H1 (cell line): ENCODE data around the gene ZNF394. TPM values are rescaled to one million over a fixed set of nuclear protein-coding genes. Genes with fewer than 3 reads are reported as not detected.
A peak's percentile ranks its signal among the peaks of the same experiment; 100 is the strongest.

Source experiments
- ASH2L ChIP-seq: fragments of 200-600, 300-600 bp; sonication (generic); IDR thresholded peaks from one replicate; pipeline ENCODE4 v1.7.1; 2017; ENCODE audit warnings: low read length
- CTBP2 ChIP-seq: IDR thresholded peaks from 2 replicates; pipeline ENCODE4 v1.7.0; 2011; ENCODE audit warnings: borderline replicate concordance, mild to moderate bottlenecking, moderate library complexity, mixed read lengths, low read length; ENCODE audit not compliant: insufficient read depth, insufficient read length
- GABPA ChIP-seq: IDR thresholded peaks from 2 replicates; pipeline ENCODE4 v1.6.1; 2011; ENCODE audit warnings: mild to moderate bottlenecking, low read length, moderate library complexity, borderline replicate concordance; ENCODE audit not compliant: insufficient read depth
- NANOG ChIP-seq: IDR thresholded peaks from 2 replicates; pipeline ENCODE4 v1.6.1; 2011; ENCODE audit warnings: low read length, low read depth, mild to moderate bottlenecking, inconsistent platforms; ENCODE audit not compliant: insufficient read depth, poor library complexity, severe bottlenecking
- RFX5 ChIP-seq: IDR thresholded peaks from 2 replicates; pipeline ENCODE4 v1.6.1; 2011; ENCODE audit warnings: low read depth, low read length, improper control_type of control experiment, borderline replicate concordance
- RXRA ChIP-seq: IDR thresholded peaks from 2 replicates; pipeline ENCODE4 v1.6.1; 2011; ENCODE audit warnings: low read depth, mild to moderate bottlenecking, low read length, moderate library complexity; ENCODE audit not compliant: insufficient read depth
- SIRT6 ChIP-seq: IDR thresholded peaks from one replicate; pipeline ENCODE4 v1.7.1; 2012; ENCODE audit warnings: low read length, inconsistent platforms
- SRF ChIP-seq: IDR thresholded peaks from 2 replicates; pipeline ENCODE4 v1.6.1; 2011; ENCODE audit warnings: mild to moderate bottlenecking, low read depth, low read length, moderate library complexity
- SUZ12 ChIP-seq: fragments of 200-600 bp; sonication (generic); IDR thresholded peaks from 2 replicates; pipeline ENCODE4 v1.6.1; 2012; ENCODE audit warnings: mild to moderate bottlenecking, inconsistent platforms, low read length, moderate library complexity, mixed read lengths
- polyA plus RNA-seq, 7 experiments: library from polyadenylated mRNA; depleted of rRNA in 3 of 7; stranded (reverse) in 5 of 7; unstranded in 2 of 7; fragments of >200 nt in 5 of 7; fragments of 200-250 nt in 2 of 7; gene quantifications; 1 replicate in 5 of 7; 2 replicates in 1 of 7; 4 replicates in 1 of 7; pipeline versions ENCODE4 v1.2.1 to v1.2.3, GENCODE V29; 2011 to 2013; ENCODE audit warnings: missing spikeins in 2 of 7, mixed read lengths in 2 of 7
- total RNA-seq: library from RNA; stranded (reverse); fragmentation: NEBNext Ultra II Directional; extraction: Animal tissue kit (Norgen Biotek cat#: 25700); gene quantifications from 2 replicates; pipeline ENCODE4 v1.2.1, GENCODE V29; 2021
- TF ChIP-seq, protein P1 (sequence below): fragments of 300-600 bp; sonication (generic); IDR thresholded peaks from 2 replicates; pipeline ENCODE4 v1.7.1; 2012; ENCODE audit warnings: low read length, moderate library complexity, mild to moderate bottlenecking, inconsistent platforms; ENCODE audit not compliant: insufficient replicate concordance

ZNF394 gene
- total and polyA plus RNA-seq, 2 of the 8 experiments (the other 6 are each of a cell fraction or from before 2014, with no cell fraction given) = 6.6 to 19.3 TPM

DNA sequence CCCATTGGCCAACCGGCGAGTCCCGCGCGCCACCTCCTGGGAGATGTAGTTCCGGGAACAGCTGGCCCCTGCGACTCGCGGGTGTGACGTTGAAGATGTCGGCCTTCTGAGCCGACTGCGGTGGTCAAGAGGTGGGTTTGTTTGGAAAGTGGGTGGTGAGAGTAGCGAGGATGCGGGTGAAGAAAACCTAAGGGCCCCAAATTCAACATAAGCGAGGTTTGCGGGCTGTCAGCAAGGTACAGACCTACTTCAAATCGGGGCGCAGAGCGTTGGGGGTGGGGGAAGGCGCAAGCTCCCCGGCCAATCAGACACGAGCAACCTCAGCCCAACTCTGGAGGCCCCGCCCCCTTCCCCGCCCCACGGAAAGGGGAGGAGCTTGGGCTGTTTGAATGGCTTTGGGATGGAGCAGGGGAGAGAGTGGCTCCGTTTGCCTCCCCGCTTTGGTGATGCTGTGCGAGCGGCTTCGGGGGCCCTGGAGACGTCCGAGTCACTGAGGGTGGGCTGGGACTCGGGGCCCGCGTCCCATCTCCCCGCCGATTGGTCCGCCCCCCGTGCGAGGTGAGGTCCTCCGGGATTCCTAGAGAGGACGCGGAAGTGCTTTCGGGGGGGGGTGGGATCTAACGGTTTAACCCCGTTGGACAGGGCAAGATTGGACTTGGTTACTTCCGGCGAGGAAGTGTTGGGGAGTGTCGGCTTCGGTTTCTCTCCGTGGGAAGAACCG is 4.7 kb upstream of the ZNF394 start, which contains the start of gene ZKSCAN5 (continued):
- TF ChIP-seq, protein P1, sequence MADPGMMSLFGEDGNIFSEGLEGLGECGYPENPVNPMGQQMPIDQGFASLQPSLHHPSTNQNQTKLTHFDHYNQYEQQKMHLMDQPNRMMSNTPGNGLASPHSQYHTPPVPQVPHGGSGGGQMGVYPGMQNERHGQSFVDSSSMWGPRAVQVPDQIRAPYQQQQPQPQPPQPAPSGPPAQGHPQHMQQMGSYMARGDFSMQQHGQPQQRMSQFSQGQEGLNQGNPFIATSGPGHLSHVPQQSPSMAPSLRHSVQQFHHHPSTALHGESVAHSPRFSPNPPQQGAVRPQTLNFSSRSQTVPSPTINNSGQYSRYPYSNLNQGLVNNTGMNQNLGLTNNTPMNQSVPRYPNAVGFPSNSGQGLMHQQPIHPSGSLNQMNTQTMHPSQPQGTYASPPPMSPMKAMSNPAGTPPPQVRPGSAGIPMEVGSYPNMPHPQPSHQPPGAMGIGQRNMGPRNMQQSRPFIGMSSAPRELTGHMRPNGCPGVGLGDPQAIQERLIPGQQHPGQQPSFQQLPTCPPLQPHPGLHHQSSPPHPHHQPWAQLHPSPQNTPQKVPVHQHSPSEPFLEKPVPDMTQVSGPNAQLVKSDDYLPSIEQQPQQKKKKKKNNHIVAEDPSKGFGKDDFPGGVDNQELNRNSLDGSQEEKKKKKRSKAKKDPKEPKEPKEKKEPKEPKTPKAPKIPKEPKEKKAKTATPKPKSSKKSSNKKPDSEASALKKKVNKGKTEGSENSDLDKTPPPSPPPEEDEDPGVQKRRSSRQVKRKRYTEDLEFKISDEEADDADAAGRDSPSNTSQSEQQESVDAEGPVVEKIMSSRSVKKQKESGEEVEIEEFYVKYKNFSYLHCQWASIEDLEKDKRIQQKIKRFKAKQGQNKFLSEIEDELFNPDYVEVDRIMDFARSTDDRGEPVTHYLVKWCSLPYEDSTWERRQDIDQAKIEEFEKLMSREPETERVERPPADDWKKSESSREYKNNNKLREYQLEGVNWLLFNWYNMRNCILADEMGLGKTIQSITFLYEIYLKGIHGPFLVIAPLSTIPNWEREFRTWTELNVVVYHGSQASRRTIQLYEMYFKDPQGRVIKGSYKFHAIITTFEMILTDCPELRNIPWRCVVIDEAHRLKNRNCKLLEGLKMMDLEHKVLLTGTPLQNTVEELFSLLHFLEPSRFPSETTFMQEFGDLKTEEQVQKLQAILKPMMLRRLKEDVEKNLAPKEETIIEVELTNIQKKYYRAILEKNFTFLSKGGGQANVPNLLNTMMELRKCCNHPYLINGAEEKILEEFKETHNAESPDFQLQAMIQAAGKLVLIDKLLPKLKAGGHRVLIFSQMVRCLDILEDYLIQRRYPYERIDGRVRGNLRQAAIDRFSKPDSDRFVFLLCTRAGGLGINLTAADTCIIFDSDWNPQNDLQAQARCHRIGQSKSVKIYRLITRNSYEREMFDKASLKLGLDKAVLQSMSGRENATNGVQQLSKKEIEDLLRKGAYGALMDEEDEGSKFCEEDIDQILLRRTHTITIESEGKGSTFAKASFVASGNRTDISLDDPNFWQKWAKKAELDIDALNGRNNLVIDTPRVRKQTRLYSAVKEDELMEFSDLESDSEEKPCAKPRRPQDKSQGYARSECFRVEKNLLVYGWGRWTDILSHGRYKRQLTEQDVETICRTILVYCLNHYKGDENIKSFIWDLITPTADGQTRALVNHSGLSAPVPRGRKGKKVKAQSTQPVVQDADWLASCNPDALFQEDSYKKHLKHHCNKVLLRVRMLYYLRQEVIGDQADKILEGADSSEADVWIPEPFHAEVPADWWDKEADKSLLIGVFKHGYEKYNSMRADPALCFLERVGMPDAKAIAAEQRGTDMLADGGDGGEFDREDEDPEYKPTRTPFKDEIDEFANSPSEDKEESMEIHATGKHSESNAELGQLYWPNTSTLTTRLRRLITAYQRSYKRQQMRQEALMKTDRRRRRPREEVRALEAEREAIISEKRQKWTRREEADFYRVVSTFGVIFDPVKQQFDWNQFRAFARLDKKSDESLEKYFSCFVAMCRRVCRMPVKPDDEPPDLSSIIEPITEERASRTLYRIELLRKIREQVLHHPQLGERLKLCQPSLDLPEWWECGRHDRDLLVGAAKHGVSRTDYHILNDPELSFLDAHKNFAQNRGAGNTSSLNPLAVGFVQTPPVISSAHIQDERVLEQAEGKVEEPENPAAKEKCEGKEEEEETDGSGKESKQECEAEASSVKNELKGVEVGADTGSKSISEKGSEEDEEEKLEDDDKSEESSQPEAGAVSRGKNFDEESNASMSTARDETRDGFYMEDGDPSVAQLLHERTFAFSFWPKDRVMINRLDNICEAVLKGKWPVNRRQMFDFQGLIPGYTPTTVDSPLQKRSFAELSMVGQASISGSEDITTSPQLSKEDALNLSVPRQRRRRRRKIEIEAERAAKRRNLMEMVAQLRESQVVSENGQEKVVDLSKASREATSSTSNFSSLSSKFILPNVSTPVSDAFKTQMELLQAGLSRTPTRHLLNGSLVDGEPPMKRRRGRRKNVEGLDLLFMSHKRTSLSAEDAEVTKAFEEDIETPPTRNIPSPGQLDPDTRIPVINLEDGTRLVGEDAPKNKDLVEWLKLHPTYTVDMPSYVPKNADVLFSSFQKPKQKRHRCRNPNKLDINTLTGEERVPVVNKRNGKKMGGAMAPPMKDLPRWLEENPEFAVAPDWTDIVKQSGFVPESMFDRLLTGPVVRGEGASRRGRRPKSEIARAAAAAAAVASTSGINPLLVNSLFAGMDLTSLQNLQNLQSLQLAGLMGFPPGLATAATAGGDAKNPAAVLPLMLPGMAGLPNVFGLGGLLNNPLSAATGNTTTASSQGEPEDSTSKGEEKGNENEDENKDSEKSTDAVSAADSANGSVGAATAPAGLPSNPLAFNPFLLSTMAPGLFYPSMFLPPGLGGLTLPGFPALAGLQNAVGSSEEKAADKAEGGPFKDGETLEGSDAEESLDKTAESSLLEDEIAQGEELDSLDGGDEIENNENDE = no peak
- no peak for TF ChIP-seq SUZ12
- TF ChIP-seq RFX5 = no peak
- TF ChIP-seq ASH2L = peak; percentile 82
- TF ChIP-seq SIRT6 = no peak
- no peak for TF ChIP-seq SRF
- TF ChIP-seq NANOG = no peak
- peak; percentile 92; the same call in 1 of the 2 replicates for TF ChIP-seq GABPA
- TF ChIP-seq CTBP2 = peak; percentile 80
- TF ChIP-seq RXRA = no peak
